Inferior parietal cortex (tissue), 1 donor: Measurements from ENCODE around the gene OPTN.

Experiments used
- DNase-seq: peaks from one replicate; pipeline ENCODE4 v3.0.0-alpha.2; 2016; ENCODE audit errors: extremely low spot score

Gene OPTN

DNA sequence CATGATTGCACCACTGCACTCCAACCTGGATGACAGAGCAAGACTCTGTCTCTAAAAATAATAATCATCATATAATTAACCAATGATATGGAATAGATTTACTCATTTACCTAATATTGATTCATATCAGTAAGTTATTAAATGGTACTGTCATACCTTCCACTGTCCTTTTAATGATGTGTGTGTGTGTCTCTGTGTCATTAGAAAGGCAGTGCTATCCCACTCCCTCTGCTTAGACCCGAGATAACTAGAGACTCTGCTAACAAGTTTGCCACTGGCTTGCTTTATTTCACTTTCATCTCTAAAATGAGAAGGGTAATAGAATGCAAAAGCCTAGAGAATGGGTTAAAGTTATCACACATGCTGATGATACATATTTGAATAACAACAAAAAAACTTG lies 82.5 kb downstream of the OPTN start:
- DNase-seq, result no peak

DNA sequence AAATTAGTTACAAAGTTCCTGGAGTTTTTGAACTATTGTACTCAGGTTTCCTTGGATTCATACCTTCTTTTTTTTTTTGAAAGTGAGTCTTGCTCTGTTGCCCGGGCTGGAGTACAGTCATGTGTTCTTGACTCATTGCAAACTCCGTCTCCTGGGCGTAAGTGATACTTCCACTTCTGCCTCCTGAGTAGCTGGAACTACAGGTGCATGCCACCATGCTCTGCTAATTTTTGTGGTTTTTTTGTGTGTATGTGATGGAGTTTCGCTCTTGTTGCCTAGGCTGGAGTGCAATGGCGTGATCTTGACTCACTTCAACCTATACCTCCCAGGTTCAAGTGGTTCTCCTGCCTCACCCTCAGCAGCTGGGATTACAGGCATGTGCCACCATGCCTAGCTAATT lies 83.7 kb downstream of the OPTN start:
- DNase-seq, result no peak

DNA sequence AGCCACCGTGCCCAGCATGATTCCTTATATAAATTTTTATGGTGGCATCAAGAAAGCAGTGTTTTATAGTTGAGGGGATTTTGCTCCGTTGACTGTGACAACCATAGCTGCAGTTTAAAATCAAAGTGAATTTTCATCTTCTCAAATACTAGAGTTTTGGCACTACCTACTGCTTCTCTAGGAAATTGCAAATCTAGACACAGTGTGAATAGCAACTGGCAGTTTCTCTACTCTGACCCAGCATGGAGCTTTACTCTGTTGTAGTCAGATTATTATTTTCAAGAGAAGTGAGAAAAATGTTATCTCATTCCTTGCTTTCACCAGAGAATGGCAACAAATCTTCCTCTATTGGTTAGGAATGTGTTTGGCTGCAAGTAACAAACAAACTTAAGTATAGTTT lies 84.3 kb downstream of the OPTN start:
- peak; percentile 11 for DNase-seq

DNA sequence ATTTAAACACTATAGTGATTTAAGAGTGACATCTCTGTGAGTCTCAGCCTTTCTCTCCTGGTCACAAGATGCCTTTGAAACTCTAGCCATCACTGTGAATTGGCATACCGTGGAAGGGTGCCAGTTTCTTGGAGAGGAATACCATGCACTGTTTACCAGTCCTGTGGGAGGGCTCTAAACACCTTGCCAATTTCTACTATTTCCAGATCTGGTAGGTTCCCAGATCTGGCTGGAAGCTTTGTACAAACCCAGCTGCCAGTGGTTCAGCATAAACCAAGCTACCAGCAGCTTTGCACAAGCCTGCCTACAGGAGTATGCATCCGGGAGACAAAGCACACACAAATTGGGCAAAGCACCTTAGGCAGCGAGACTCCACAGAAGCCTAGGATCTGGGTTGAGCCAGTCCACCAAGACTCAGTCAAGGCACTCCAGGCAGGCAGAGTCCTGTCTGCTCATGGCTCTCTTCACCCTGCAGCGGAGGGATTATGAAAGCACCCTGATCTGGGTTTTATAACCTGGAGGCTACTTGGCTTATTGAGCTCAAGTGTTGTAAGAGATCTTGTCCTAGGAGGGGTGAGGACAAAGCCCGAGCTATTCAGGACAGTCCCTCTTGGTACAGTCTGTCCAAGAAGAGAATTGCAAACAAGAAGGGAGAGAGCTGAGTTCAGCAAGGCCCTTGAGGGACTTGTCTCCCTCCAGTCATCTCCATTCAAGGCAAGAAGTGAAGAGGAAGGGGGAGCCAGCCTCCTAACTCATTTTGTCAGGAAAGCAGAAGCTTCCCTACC lies 85.0 kb downstream of the OPTN start:
- peak; percentile 25 for DNase-seq

DNA sequence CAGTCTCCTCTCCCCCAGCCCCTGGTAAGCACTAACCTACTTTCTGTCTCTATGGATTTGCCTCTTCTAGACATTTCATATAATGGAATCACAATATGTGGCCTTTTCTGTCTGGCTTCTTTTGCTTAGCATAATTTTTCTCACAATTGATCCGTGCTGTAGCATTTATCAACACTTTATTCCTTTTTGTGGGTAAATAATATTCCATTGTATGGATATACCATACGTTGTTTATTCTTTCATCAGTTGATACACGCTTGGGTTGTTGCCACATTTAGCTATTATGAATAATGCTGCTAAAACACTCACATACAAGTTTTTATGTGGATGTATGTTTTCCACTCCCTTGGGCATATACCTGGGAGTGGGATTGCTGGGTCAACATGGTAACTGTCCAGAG lies 87.2 kb downstream of the OPTN start:
- no peak for DNase-seq
